A549 treated with Mapracorat at 1 μM for 4 hours (cell line): ENCODE data around the gene GOT1. TPM values are rescaled to one million over a fixed set of nuclear protein-coding genes. Genes with fewer than 3 reads are reported as not detected.

Experiments
- total RNA-seq: library from RNA; stranded (reverse); fragments of 200-300 nt; extraction: Qiagen RNA extraction; gene quantifications from 5 replicates; pipeline ENCODE4 v1.2.3, GENCODE V29; 2022

Gene GOT1
- total RNA-seq, result 27.0 to 35.0 TPM (median 33.1 TPM) in 5 replicates

DNA sequence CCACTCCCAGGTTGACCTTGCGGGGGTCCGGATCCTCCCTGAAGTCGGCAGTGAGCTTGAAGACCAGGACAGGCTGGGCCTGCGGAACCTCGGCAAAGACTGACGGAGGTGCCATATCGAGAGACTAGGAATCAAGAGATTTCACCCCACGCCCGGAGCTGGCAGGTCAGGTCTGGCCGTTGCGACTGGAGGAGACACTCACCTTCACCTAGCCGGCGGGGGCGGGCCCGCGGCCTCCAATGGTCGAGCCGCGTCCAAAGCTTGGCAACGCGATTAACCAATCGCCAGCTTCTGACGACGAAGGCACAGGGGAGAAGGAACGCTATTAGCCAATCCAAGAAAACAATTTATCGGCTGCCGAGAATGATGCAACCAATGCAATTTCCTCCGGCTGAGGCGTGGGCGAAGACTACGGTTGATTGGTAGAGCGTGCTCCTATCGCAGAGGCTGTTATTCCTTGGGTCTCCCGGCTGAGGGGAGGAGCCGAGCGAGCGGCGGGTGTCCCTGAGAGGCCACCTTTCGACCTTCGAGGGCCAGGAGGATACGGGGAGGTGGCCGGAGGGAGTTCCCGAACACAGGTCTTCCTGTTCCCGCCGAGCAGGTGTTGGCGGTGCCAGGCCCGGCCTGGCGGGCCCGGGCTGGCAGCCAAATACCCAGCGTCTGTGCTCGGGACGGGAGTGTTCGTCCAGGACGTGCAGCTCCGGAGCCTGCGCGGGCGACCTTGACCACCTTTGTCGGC lies at the start of gene GOT1:
Gene GOT1 (minus strand): TSS at position 174 of the 739 bp plus-strand sequence. CDS start 59 bp downstream, at position 115.

Other genes starting within 250 kb of the GOT1 start
- gene HPSE2, start 194.8 kb downstream of the GOT1 start, total RNA-seq, result not detected in 5 replicates
- 20.7 to 28.4 TPM (median 25.0 TPM) in 5 replicates for gene CNNM1, start 101.3 kb downstream of the GOT1 start, total RNA-seq
- 0.06 to 0.11 TPM (median 0.08 TPM) in 3 of 5 replicates, not detected in the others for gene NKX2-3, start 102.3 kb upstream of the GOT1 start, total RNA-seq
- 24.4 to 33.3 TPM (median 25.9 TPM) in 5 replicates for gene SLC25A28, start 189.8 kb upstream of the GOT1 start, total RNA-seq
- gene ENTPD7, start 228.9 kb upstream of the GOT1 start, total RNA-seq, result 8.9 to 12.6 TPM (median 10.9 TPM) in 5 replicates